ENCODE measurements around the gene CLEC1B. TPM values are rescaled to one million over a fixed set of nuclear protein-coding genes. Genes with fewer than 3 reads are reported as not detected.

CLEC1B gene
- total and polyA plus RNA-seq, 2 of the 4 experiments (the other 2 are of a cell fraction): not detected

GRCh38 chr12:9992296-9992695 lies 6.6 kb downstream of the CLEC1B start:
- no peak overlapping the region for H4K8ac ChIP-seq (ENCODE audit: low read depth in 2 of 2, low read length in 2 of 2)
- ATAC-seq (ENCODE audit: low read depth): no peak
- no peak overlapping the region for H2BK20ac ChIP-seq (ENCODE audit: low read depth, low read length)
- H4K91ac ChIP-seq (ENCODE audit: insufficient read depth, low read depth, low read length): no peak overlapping the region
- no peaks in the 10 kb centered on the region for H3K4me1 ChIP-seq (ENCODE audit: control insufficient read depth, insufficient read depth, low read length)
- in situ Hi-C loops (cut with MboI; ENCODE audit: low sequenced_read_pairs): no loop called here
- H3K9me1 ChIP-seq (ENCODE audit: insufficient read depth, low read length): no peaks in the 10 kb centered on the region
- no peaks in the 10 kb centered on the region for H3K36me3 ChIP-seq (ENCODE audit: control insufficient read depth, insufficient read depth, low read length)
- intact Hi-C loops (cut with micrococcal nuclease): no loop called here
- no peak overlapping the region for H4K5ac ChIP-seq (ENCODE audit: low read depth, low read length)
- no peak overlapping the region for H2BK5ac ChIP-seq (ENCODE audit: low read depth, low read length, poor library complexity, severe bottlenecking)
- H3K9ac ChIP-seq (ENCODE audit: low read depth, low read length): no peak overlapping the region
- H3K27ac ChIP-seq (ENCODE audit: insufficient read depth, low read length): no peak overlapping the region
- no peak overlapping the region for H3K4me3 ChIP-seq (ENCODE audit: insufficient read depth, low read depth, low read length)
- no peak overlapping the region for H2AK5ac ChIP-seq (ENCODE audit: low read depth, low read length)
- no peak overlapping the region for H3K4me2 ChIP-seq (ENCODE audit: low read depth, low read length)
- H3K4ac ChIP-seq (ENCODE audit: low read depth, low read length): no peak overlapping the region
- H3K56ac ChIP-seq (ENCODE audit: extremely low read depth, insufficient read depth, low read length): no peak overlapping the region
- no peaks in the 10 kb centered on the region for H3K9me3 ChIP-seq (ENCODE audit: control insufficient read depth, insufficient read depth, low read length)
- H3K79me1 ChIP-seq (ENCODE audit: low read depth in 1 of 2, low read length in 2 of 2): no peaks in the 10 kb centered on the region
- WGBS, 2 experiments (ENCODE audit: extremely low coverage in 2 of 2, insufficient read length in 1 of 2): no CpG with 5 or more reads among the region's 4 CpGs
- H2AFZ ChIP-seq (replicated peaks; ENCODE audit: low read length, poor library complexity): no peak overlapping the region
- H3K18ac ChIP-seq (ENCODE audit: low read depth, low read length): no peak overlapping the region
- H4K20me1 ChIP-seq (ENCODE audit: insufficient read depth, low read length): no peaks in the 10 kb centered on the region
- no peak overlapping the region for H3K23ac ChIP-seq (ENCODE audit: low read depth, low read length)
- no peak overlapping the region for H3K14ac ChIP-seq (replicated peaks; ENCODE audit: low read depth, low read length)
- CTCF ChIA-PET: no interaction called here
- no peak overlapping the region for H2BK15ac ChIP-seq (ENCODE audit: low read depth, low read length)
- peaks cover 7% of the 10 kb centered on the region; the same call in 1 of the 2 replicates for H3K27me3 ChIP-seq (ENCODE audit: control insufficient read depth, insufficient read depth, low read length)
- dilution Hi-C loops (cut with HindIII; ENCODE audit: low sequenced_read_pairs, unreplicated experiment): no loop called here
- BruUV-seq (replicated peaks): no TSS peak
- DNase-seq: no peak
- no peak overlapping the region for H2AK9ac ChIP-seq (replicated peaks; ENCODE audit: low read depth, low read length, poor library complexity)
- no peak for TF ChIP-seq RFX5 (IDR thresholded peaks at IDR 0.05; ENCODE audit: low read depth, low read length)
- TF ChIP-seq CEBPB (IDR thresholded peaks at IDR 0.05; ENCODE audit: low read depth, low read length): no peak
- TF ChIP-seq CTCF (conservative IDR thresholded peaks at IDR 0.05; ENCODE audit: low read depth, low read length): no peak
- TF ChIP-seq MAFK (IDR thresholded peaks at IDR 0.05; ENCODE audit: low read depth, low read length): no peak
- no peak for TF ChIP-seq MXI1 (IDR thresholded peaks at IDR 0.05; ENCODE audit: borderline replicate concordance, low read depth, low read length)
- no peak for TF ChIP-seq FOS (IDR thresholded peaks at IDR 0.05; ENCODE audit: low read depth, low read length)
- no peak for TF ChIP-seq NFE2L2 (IDR thresholded peaks at IDR 0.05; ENCODE audit: low read depth, low read length)
- no peak for TF ChIP-seq ELK1 (IDR thresholded peaks at IDR 0.05; ENCODE audit: borderline replicate concordance, low read depth, low read length)
- TF ChIP-seq BHLHE40 (IDR thresholded peaks at IDR 0.05; ENCODE audit: low read depth, low read length): no peak
- TF ChIP-seq CHD1 (IDR thresholded peaks at IDR 0.05; ENCODE audit: low read depth, low read length): no peak
- TF ChIP-seq POLR2A (IDR thresholded peaks at IDR 0.05; ENCODE audit: low read depth, low read length): no peak
- TF ChIP-seq MAZ (IDR thresholded peaks at IDR 0.05; ENCODE audit: borderline replicate concordance, low read depth, low read length): no peak
- no peak for TF ChIP-seq USF2 (IDR thresholded peaks at IDR 0.05; ENCODE audit: low read depth, low read length)
- H2BK120ac ChIP-seq (ENCODE audit: low read depth, low read length): no peak overlapping the region
- POLR2A ChIA-PET (ENCODE audit: unreplicated experiment): no interaction called here
